ENCODE measurements around the gene FBXL22.

FBXL22 gene, protein sequence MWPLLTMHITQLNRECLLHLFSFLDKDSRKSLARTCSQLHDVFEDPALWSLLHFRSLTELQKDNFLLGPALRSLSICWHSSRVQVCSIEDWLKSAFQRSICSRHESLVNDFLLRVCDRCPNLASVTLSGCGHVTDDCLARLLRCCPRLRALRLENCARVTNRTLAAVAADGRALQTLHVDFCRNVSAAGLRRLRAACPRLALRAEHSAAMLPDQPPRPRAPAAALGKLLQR

DNA sequence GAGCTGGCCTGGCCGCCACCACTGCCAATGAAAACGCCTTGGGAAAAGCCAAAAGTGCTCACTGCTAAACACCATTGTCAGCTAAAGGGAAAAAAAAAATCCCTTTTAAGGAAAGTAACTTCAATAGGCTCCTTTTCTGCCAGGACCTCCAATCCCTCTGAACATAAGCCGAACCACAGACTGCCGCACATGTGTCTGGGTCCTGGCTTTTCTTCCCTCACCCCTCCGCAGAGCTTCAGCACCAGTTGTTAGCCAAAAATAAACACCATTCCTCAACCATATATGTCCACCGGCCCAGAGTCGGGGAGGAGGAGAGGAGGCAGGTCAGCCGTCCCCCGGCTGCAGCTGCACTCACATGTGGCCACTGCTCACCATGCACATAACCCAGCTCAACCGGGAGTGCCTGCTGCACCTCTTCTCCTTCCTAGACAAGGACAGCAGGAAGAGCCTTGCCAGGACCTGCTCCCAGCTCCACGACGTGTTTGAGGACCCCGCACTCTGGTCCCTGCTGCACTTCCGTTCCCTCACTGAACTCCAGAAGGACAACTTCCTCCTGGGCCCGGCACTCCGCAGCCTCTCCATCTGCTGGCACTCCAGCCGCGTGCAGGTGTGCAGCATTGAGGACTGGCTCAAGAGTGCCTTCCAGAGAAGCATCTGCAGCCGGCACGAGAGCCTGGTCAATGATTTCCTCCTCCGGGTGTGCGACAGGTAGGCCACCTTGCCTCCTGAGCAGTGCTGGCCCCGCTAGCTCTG is at the start of gene FBXL22:
Gene FBXL22 (plus strand): TSS at position 350 of the 753 bp plus-strand sequence. CDS start 6 bp downstream, at position 356.
- DNase-seq: peak; percentile 24

DNA sequence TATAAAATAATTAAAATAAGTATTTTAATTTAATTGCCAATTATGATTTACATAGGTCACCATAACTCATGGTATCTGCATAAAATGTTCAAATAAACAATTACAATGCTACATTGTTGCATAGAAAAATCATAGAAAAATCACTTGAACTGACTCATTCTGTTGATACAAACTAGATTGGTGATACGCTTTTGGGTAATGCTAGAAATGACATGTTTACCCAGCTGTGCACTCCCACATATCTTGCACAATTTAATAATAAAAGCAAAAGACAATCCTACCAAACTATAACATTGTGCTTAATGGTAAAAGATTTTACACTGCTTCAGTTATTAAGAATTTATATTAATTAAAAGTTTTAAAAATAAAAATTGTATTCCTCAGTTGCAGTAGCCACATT is 45.8 kb upstream of the FBXL22 start:
- DNase-seq: no peak

DNA sequence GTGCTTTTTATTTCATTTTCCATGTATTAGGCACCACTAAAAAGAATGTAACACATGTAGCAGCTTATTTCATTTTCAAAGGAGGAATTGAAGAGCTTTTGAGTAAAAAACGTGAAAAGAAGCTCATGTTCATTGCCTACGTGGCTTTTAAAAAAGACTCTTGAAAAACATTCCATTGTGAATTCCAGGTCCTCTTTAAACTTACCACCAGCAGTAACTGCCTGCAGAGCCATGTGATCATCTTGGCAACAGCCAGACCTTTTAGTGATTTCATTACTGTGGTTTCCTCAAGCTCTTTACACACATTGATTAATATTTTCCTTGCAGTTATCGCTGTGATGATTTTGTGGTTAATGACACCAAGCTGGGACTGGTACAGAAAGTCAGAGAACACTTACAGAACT is 43.8 kb upstream of the FBXL22 start:
- DNase-seq: no peak

DNA sequence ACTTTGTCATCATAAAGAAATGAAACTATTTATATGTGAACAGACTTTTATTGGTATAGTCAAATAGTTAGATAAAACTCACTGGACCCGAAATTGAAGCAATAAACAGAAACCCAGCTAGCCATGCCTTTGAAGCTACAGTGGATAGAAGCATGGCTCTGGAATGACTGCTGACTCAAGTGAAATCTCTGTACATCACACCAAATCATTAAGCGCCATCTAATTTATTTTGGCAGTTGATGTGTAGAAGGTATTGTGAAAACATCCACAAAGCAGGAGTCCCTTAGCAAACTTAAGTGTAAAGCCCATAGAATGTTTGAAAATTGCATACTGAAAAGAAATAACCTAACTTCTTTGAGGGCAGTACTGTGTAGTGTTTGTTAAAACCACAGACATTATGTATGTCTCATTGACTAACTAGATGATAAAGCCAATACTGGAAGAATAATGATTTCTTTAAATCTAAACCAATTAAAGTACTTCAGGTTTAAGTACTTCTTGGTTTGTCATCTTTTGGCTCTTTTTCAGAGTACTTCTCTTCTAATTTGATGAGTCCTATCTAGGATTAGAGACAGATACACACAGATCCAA is 42.8 kb upstream of the FBXL22 start:
- DNase-seq: no peak

DNA sequence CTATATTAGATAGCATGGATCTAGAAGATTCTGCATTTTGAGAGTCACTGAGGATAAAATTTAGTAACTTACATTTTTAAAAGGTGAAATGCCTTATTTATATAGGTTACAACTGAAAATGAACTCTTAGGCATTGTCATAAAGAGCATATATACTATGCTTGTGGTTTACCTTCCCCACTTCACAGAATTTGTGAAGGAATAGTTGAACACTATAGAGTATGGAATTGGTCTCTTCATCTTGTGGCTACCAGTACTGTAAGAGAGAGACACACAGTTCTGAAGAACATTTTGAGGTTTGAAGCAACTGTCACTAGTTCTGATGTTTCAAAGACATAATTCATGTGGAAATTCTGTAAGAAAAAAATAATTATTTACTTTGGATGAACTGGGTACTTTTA is 41.7 kb upstream of the FBXL22 start:
- DNase-seq: no peak

DNA sequence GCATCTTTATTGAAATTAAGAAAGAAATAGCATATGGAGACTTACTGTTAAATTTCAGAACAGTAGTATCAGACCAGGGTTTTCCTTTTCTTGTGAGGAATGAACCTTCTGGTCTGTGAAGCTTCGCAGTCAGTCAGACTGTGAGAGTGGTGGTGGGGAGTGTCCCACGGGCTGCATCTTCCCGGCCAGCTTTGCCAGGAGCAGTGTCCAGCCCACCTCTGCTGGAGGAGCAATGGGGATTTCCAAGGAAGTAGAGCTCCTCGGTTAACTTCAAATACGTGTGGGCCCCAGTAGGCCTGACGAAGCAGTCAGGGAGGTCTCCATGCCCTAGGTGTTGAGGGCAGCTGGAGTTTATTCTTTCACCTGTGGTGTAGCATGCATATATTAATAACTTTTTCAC is 40.9 kb upstream of the FBXL22 start:
- DNase-seq: no peak

DNA sequence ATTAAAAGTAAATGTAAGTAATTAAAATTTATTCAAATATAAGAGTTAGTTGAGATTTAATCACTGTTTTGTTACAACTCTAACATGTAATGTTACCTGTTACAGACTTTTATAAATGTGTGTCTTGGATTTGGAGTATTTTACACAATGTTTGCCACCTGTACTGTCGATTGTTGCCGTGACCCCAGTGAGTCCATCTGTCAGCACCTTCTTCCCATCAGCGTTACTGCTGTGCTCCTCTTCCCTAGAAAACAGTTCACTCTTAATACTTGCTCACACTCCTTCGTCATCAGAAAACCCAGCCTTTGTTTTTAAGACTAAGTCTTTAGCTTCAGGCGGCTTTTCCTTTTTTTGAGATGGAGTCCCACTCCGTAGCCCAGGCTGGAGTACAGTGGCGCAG is 40.5 kb upstream of the FBXL22 start:
- DNase-seq: no peak

DNA sequence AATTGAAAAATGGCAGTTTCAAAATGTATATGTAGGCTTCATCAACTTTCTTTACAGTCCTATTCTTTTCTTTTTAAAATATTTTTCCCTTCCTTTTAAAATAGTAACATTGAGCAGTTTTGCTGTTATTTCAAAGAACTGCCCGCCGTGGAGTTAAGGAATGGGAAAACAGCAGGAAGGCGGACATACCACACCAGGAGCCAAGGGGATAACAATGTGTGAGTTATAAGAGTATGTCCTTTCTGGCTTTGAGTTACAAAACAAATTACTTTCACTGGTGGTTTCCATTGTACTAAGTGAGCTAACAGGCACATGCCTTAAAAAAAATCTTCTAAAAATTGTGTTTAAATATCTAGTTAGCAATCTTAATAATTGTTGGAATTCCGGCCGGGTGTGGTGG is 37.4 kb upstream of the FBXL22 start:
- no peak for DNase-seq

DNA sequence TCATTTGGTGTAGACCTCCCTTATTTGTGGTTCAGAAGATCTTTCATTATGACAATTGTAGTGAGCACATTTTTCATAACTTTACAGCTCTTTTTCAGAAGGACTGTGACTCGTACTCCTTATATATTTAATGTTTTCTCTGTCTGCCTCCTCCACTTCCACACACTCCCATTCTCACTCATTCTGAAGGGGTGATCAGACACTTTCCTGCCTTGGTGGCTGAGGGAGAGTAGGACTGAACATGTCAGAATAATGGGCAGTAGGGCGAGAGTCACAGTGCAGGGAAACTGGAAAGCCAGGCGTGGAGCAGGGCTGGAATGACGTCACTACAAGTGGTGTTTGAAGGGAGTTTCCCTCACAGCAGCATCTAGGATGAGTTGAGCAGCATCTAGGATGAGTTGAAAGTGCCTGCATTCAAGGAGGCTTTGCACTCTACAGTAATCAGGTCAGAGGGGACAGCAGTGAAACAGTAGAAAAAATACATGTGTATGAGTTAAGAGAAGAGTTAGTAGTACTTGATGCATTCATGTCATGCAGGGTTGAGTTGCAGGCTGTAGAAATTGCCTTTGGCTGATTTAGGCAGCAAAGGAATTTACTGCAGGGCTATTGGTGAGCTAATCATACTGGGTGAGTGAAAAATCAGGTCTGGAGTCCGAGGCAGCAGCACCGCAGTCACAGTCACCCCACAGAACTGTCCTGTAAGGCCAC is 36.3 kb upstream of the FBXL22 start:
- no peak for DNase-seq

DNA sequence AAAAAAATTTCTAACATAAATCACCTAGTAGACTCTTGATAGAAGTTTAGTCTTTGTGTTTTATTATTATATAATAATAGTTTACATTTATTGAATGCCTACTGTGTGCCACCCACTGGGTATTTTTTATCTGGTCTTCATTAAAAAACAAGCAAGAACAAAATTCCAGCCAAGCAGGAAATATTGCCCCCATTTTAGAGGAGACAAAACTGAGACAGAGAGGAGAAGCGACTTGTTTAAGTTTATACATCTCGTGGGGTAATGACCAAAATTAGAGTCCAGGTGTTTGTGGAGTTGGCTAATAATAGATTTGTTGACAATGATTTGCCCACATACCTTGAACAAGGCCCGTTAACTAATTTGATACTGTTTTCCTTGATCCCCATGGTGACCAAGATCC is 33.1 kb upstream of the FBXL22 start:
- no peak for DNase-seq

DNA sequence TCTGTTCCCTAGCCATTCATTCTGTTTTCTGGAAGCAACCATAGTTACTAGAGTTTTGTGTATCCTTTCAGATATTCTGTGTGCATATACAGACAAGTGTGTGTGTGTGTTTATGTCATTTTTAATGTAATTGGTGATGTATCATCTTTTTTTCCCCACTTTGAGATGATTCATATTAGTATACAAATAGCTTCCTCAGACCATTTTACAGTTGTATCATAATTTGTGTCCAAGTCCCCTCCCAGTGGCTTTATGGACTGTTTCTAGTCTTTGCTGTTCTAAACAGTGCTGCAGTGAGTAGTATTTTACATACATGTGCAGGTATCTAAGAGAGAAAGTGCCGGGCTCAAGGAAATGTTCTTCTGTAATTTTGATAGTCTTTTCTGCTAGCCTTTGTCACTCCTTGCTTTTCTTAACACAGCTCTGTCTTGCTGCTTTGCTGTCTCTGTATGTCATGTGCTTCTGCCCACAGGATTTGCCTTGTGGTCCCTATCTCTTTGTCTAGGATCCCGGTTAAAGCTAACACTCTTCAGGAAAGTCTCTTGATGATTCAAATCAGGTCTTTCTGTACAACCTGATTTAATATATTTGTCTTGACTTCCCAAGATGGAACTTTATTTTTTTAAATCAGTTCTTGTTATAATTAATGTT is 31.5 kb upstream of the FBXL22 start:
- DNase-seq: no peak

DNA sequence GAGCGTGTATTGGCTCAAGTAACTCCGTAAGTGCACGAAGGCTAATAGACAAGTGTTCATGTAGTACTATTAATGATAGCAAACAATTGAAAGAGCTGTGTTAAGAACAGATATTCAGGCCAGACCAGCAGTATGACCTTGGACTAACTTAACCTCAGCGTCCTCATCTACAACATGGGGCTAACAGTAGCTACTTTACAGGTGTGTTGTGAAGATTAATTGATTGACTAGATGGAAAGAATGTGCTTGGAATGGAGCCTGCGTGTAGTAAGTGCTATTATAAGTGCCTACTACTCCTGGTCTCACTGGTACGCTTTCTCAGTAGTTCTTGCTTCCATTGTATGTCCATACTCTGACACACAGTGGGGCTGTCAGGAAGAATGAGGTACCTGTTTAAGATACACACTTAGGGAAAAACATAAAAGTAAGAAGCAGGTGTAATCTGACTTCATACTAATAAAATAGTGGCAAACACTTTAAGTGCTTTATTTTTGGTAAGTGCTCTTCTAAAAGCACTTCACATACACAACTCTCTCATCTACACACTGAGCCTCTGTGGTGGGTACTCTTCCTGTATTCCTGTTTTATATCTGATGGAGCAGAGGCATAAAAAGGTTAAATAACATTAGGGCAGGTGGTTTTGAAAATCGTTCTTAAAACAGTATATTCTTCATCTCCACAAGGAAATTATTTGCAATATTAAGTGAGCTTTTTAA is 24.3 kb upstream of the FBXL22 start:
- DNase-seq: peak; percentile 32

DNA sequence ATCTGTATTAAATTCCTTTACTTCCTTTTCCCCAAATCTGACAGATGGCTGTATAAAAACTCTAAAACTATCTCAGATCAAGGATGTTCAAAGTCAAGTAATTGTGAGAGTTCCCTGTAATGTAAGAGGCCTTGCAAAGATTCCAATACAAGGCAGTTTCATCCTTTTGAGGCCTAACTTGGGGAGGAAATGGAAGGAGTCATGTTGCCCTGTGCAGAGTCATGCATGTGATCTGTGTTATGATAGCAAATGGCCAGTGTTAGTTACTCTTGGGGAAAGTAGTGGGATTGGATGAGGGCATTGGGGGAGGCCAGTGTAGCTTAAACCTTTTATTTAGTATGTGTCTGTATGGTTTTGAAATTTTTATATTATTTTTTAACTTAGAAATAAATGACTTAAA is 23.7 kb upstream of the FBXL22 start:
- DNase-seq: no peak

DNA sequence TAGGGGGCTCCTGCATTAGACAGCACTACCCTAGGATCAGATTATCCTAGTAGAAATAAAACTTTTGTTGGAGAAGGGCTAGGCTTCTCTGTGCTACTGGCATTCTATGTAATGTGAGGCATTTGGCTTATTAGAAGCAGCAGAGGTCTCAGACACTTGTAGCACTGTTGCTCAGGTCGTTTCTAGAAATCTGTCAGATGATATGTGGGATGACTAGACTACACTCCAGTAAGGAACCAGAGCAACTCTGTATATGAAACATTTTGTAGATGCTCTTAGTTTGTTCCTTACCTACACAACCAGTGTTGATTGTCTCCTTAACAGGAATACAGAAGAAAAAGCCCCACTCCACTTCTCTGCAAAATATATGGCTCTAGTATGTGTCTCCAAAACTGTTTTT is 21.9 kb upstream of the FBXL22 start:
- no peak for DNase-seq

DNA sequence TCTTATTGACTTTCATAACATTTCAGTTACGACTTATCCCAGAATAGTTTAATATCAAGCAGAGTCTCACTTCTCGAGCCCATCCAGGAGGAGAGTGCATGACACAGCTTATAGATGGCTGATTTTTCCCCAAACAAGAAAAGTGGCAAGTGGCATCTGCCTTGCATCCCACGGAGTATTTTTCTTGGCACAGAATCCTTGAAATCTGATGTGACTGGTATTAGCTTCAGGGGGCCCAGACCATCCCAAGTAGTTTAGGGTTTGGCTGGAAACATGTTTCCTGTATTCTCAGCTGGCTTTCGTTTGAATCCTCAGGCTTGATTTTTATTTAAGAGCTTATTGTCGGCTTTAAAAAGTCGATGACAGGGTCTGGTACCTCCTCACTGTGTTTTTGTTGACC is 20.7 kb upstream of the FBXL22 start:
- no peak for DNase-seq

DNA sequence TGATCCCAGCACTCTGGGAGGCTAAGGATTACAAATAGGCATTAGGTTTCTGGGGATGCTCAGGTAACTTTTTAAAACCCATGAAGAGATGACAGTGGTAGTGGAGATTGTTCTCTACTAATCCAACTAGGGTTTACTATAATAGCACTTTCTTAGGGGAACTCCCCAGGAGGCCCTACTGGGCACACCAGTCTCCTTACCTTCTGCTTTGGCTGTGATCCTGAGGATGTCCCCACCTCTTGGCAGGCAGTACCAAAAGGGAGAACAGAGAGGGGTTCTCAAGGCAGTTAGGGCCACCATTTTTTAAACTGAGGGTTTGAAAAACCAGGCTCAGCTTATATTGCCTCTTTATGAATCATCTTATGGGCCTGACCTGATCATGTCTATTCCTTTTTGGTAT is 15.0 kb upstream of the FBXL22 start:
- no peak for DNase-seq

DNA sequence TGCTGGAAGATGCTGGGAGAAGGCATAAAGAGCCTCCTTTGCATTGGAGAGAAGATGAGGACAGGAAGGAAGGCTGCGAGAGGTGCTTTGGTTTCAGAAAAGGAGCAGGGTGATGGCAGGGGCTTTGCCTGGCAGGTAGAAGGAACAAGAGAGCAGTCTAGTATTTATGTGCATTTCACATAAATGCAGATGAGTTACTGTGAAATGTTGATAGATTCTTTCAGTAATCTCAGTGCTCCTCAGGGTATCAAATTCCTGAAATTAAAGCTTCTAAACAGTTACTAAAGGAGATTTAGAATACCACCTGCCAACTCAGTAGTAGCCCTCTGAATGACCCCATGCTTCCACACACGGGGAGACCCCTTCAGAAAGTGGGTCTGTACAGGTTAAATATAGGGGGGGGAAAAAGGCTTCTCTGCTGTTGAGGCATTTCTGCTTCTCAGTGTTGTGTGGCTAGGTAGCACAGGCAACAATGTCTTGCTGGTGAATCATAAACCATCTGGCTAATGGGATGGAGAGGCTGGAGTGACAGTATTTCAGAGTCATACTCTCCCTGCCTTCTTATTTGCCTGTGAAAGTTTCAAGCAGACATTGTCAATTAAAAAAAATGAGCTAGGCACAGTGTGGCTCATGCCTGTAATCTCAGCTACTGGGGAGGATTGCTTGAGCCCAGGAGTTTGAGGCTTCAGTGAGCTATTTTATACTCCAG is 14.3 kb upstream of the FBXL22 start:
- no peak for DNase-seq

DNA sequence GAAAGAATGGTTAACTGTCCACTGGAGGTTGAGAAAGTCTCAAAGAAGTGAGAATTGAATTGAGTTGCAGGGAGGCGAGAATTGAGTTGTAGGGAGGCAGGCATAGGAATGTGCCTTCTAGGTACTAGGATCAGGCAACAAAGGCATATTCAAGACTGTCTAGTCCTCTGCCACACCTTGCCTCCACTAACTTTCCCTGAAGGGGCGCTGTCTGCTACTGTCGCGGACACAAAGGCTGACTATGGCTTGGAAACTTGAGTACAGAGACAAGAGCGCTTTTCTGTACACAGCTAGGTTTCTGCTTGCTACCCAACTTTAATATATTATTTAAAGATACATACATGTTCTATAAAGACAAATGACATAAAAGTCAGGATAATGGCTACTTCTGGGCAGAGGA is 10.4 kb upstream of the FBXL22 start:
- DNase-seq: no peak

DNA sequence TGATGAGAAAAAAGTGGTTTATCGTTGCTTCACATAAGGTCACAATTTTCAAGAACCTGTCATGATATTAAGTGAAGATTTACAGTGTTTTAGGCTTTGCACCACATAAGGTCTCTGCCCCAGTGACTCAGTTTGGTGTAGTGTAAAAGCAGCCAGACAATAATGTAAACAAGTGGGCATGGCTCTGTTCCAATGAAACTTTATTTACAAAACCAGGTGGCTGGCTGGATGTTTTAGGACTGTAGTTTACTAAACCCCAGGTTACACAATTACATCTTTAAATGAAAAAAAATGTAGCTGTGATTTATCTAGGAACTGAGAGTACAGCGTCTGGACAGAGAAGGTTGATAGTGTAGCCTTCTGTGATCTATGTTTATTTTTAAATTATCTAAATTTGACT is 9.7 kb upstream of the FBXL22 start:
- DNase-seq: no peak

DNA sequence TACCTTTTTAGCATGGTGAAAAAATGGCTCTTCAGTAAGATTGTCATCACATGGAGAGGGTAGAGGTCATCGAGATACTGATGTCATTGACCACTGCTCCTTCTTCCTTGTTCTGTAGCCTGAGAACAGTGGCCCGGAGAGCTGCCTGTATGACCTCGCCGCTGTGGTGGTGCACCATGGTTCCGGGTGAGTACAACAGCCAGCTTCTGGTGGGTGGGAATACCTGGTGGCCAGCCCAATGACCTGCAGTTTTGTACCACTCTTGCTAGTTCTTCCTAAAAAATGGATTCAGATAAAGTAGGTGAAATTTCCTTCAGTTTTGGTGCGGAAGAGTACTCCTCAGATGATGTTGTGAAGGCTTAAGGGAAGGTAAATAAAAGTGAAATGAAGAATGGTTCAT is 8.4 kb upstream of the FBXL22 start:
- DNase-seq: no peak

DNA sequence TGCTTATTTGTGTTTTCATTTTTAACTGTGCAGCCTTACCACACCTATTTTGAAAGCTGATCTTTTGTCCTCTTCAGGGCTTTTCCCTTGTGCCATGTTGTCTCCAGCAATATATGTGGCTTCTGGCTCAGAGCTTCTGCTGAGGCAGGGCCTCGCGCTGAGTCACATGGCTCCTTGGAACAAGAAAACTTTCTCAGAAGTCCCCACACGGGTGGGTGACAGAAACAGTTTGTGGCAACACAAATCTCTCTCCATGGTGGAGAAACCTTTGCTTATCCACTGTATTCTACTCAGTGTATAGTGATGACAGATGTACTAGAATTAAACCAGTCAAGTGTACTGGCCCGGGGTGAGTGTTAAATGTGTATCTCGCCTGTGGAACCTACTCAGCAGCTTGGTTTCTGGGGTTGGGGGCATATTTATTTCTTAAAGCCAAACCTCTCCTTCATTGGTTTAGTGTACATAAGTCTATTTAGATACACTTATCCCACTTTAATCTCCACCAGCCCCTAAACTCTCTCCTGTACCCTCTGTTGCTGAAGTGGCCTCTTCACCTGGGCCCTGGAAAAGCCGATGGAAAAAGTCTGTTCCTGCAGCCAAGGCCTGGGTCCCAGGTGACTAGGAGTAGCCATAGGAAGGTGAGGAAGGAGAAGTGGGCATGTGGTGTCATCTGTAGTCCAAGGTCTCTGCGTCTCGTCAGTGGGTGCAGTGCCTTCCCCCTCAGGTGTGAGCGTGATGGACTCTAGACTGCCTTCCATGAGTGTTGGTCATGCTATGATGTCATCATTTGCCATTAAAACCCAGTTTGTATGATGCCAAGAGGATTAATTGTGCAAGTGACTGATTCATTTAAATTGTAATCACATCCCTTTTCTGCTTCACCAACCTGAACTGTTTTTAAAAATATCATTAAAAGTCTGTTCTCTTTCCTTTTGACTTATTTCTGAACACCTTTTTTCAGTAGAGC is 3.2 kb upstream of the FBXL22 start:
- no peak for DNase-seq
